MCF 10A (cell line): ENCODE data around the gene ST3GAL4. TPM values are rescaled to one million over a fixed set of nuclear protein-coding genes. Genes with fewer than 3 reads are reported as not detected.

Experiments used
- BruUV-seq: library from RNA; stranded (reverse); fragments of 400-500 nt; replicated peaks from 2 replicates; lab custom pipeline; 2021; lab: Mats Ljungman, UMichigan
- CTCF ChIA-PET: fragments of 300-600 bp; sonication (Branson Sonifier 250); formaldehyde crosslinking; extraction: SDS; loops from one replicate; lab custom pipeline; 2021; ENCODE audit warnings: antibody characterized with exemption, inconsistent platforms; lab: Yijun Ruan, JAX
- POLR2A ChIA-PET: fragments of 300-600, 350-650 bp; sonication (Branson Sonifier 250); formaldehyde crosslinking; extraction: SDS; loops from one replicate; lab custom pipeline; 2020; ENCODE audit warnings: antibody characterized with exemption, inconsistent platforms; lab: Yijun Ruan, JAX
- DNase-seq: peaks from one replicate; pipeline ENCODE4 v3.0.0-alpha.2; 2018; ENCODE audit not compliant: unreplicated experiment
- H3K27ac Mint-ChIP-seq: one replicate; pipeline ENCODE4 v1.8.0; 2022; ENCODE audit warnings: mild to moderate bottlenecking, low read depth, mixed read lengths; ENCODE audit not compliant: unreplicated experiment
- H3K27me3 Mint-ChIP-seq: one replicate; pipeline ENCODE4 v1.8.0; 2022; ENCODE audit warnings: mixed read lengths; ENCODE audit not compliant: insufficient read depth, unreplicated experiment
- H3K36me3 Mint-ChIP-seq: one replicate; pipeline ENCODE4 v1.8.0; 2022; ENCODE audit warnings: mild to moderate bottlenecking, moderate library complexity, mixed read lengths; ENCODE audit not compliant: insufficient read depth, unreplicated experiment
- H3K4me1 Mint-ChIP-seq: one replicate; pipeline ENCODE4 v1.8.0; 2022; ENCODE audit warnings: mixed read lengths; ENCODE audit not compliant: insufficient read depth, unreplicated experiment
- H3K4me3 Mint-ChIP-seq: one replicate; pipeline ENCODE4 v1.8.0; 2022; ENCODE audit warnings: mild to moderate bottlenecking, moderate library complexity, mixed read lengths; ENCODE audit not compliant: unreplicated experiment
- H3K9me3 Mint-ChIP-seq: one replicate; pipeline ENCODE4 v1.8.0; 2022; ENCODE audit warnings: mixed read lengths; ENCODE audit not compliant: unreplicated experiment
- CTCF ChIP-seq: fragments of 200-600 bp; IDR thresholded peaks from one replicate; pipeline ENCODE4 v1.8.0; 2022; ENCODE audit warnings: antibody characterized with exemption, mild to moderate bottlenecking; ENCODE audit not compliant: unreplicated experiment
- intact Hi-C: fragments of 100-400 bp; cut with micrococcal nuclease; formaldehyde crosslinking; loops from 2 replicates; pipeline ENCODE4 v1.14.1; 2022
- total RNA-seq: library from RNA; stranded (reverse); gene quantifications from 2 replicates; pipeline ENCODE4 v1.2.3, GENCODE V29; 2022

Gene ST3GAL4
- total RNA-seq, 1 experiment from 2014 or later, result 15.3 TPM

GRCh38 chr11:126359431-126360048 lies 4.1 kb downstream of the ST3GAL4 start:
- peak; percentile 43 for DNase-seq
- Mint-ChIP-seq H3K9me3 (no peaks in the 10 kb centered on the region), H3K4me3 (no peak overlapping the region), H3K27me3 (no peaks in the 10 kb centered on the region), H3K36me3 (no peaks in the 10 kb centered on the region), H3K4me1 (peaks cover 23% of the 10 kb centered on the region), H3K27ac (peak overlapping the region; percentile 51)
- no TSS peak for BruUV-seq
- CTCF ChIA-PET, result interaction anchor here (0.6 to 3.7 kb wide), 4 partner anchors 45 to 121 kb away, joined by 4 to 13 read pairs (median 4); no protein-coding TSS in a partner anchor
- POLR2A ChIA-PET, result interaction anchor here (0.7 to 3.0 kb wide), 3 partner anchors 11 to 1059 kb away, joined by 3 to 11 read pairs (median 3); partner anchors contain the start of gene TIRAP
- intact Hi-C loops, result loop anchor here (5.0 to 10.0 kb wide), 2 partner anchors 43 to 75 kb away; no protein-coding TSS in a partner anchor
- TF ChIP-seq CTCF, result no peak

GRCh38 chr11:126360049-126360446 lies 4.6 kb downstream of the ST3GAL4 start:
- Mint-ChIP-seq H3K27ac (peak overlapping the region; percentile 51), H3K4me1 (peaks cover 18% of the 10 kb centered on the region)

GRCh38 chr11:126361400-126361799 lies 5.9 kb downstream of the ST3GAL4 start:
- H3K36me3 Mint-ChIP-seq, result no peaks in the 10 kb centered on the region
- no peaks in the 10 kb centered on the region for H3K9me3 Mint-ChIP-seq
- no peaks in the 10 kb centered on the region for H3K27me3 Mint-ChIP-seq
- ChIA-PET POLR2A (interaction anchor here (0.6 kb wide), 1 partner anchor 436 kb away, joined by 3 read pairs; no protein-coding TSS in a partner anchor), CTCF (interaction anchor here (0.7 kb wide), 1 partner anchor 43 kb away, joined by 3 read pairs; no protein-coding TSS in a partner anchor)
- intact Hi-C loops, result no loop called here
- BruUV-seq, result no TSS peak
- no peak overlapping the region for H3K27ac Mint-ChIP-seq
- no peak for TF ChIP-seq CTCF
- no peak overlapping the region for H3K4me3 Mint-ChIP-seq
- no peak for DNase-seq
- peaks cover 23% of the 10 kb centered on the region for H3K4me1 Mint-ChIP-seq

More at GRCh38 chr11:126360049-126360446, 4.6 kb downstream of the ST3GAL4 start:
- intact Hi-C loops, result no loop called here
- POLR2A ChIA-PET, result no interaction called here
- no peak for TF ChIP-seq CTCF
- CTCF ChIA-PET, result interaction anchor here (3.7 kb wide), 1 partner anchor 120 kb away, joined by 13 read pairs; no protein-coding TSS in a partner anchor
- H3K27me3 Mint-ChIP-seq, result no peaks in the 10 kb centered on the region
- BruUV-seq, result no TSS peak
- H3K9me3 Mint-ChIP-seq, result no peaks in the 10 kb centered on the region
- no peak overlapping the region for H3K4me3 Mint-ChIP-seq
- no peak for DNase-seq
- H3K36me3 Mint-ChIP-seq, result no peaks in the 10 kb centered on the region

- BruUV-seq, result no TSS peak
- no peak for TF ChIP-seq CTCF
- intact Hi-C loops, result no loop called here
- H3K9me3 Mint-ChIP-seq, result no peaks in the 10 kb centered on the region
- no peaks in the 10 kb centered on the region for H3K27me3 Mint-ChIP-seq
- ChIA-PET POLR2A (no interaction called here), CTCF (interaction anchor here (0.6 kb wide), 1 partner anchor 127 kb away, joined by 4 read pairs; no protein-coding TSS in a partner anchor)
- peak overlapping the region; percentile 30 for H3K27ac Mint-ChIP-seq
- H3K4me1 Mint-ChIP-seq, result peaks cover 20% of the 10 kb centered on the region
- H3K36me3 Mint-ChIP-seq, result no peaks in the 10 kb centered on the region
- no peak for DNase-seq
- no peak overlapping the region for H3K4me3 Mint-ChIP-seq
Observed at GRCh38 chr11:126362879-126363655, 7.6 kb downstream of the ST3GAL4 start.
